DLD1 (cell line): ENCODE data around the gene URB1.
"Not testable (repeated sequence)": the region's sequence is repeated elsewhere in the genome, so short reads cannot be mapped to it uniquely, and the experiment has no call there.

Experiments
- in situ Hi-C: cut with HindIII; loops from 2 replicates; pipeline ENCODE4 v1.10.0; 2017; ENCODE audit warnings: low sequenced_read_pairs

URB1 gene

GRCh38 chr21:32378956-32379355 is 13.9 kb downstream of the URB1 start:
- in situ Hi-C loops, result no loop called here

GRCh38 chr21:32377991-32378390 is 14.8 kb downstream of the URB1 start:
- in situ Hi-C loops, result no loop called here

- in situ Hi-C loops, result no loop called here
Observed at GRCh38 chr21:32377506-32377905, 15.3 kb downstream of the URB1 start.

GRCh38 chr21:32372755-32373154 is 20.1 kb downstream of the URB1 start:
- in situ Hi-C loops, result no loop called here

- in situ Hi-C loops, result no loop called here
Observed at GRCh38 chr21:32371913-32372314, 20.9 kb downstream of the URB1 start.

- in situ Hi-C loops, result no loop called here
Observed at GRCh38 chr21:32370998-32371766, 21.6 kb downstream of the URB1 start.

- in situ Hi-C loops, result not testable (repeated sequence)
Observed at GRCh38 chr21:32368961-32369360, 23.9 kb downstream of the URB1 start.

- in situ Hi-C loops, result no loop called here
Observed at GRCh38 chr21:32368386-32368785, 24.4 kb downstream of the URB1 start.

GRCh38 chr21:32367158-32367557 is 25.7 kb downstream of the URB1 start:
- in situ Hi-C loops, result no loop called here

- in situ Hi-C loops, result no loop called here
Observed at GRCh38 chr21:32366191-32366590, 26.6 kb downstream of the URB1 start.

- in situ Hi-C loops, result no loop called here
Observed at GRCh38 chr21:32364796-32365195, 28.0 kb downstream of the URB1 start.

GRCh38 chr21:32364387-32364786 is 28.4 kb downstream of the URB1 start:
- in situ Hi-C loops, result no loop called here

GRCh38 chr21:32360401-32360975 is 32.3 kb downstream of the URB1 start:
- in situ Hi-C loops, result no loop called here

- in situ Hi-C loops, result no loop called here
Observed at GRCh38 chr21:32359719-32360260, 33.0 kb downstream of the URB1 start.

- in situ Hi-C loops, result no loop called here
Observed at GRCh38 chr21:32356874-32357395, 35.9 kb downstream of the URB1 start.

- in situ Hi-C loops, result no loop called here
Observed at GRCh38 chr21:32353002-32353711, 39.7 kb downstream of the URB1 start.

- in situ Hi-C loops, result no loop called here
Observed at GRCh38 chr21:32352526-32352925, 40.3 kb downstream of the URB1 start.

GRCh38 chr21:32351428-32351827 is 41.4 kb downstream of the URB1 start:
- in situ Hi-C loops, result no loop called here

- in situ Hi-C loops, result no loop called here
Observed at GRCh38 chr21:32350981-32351380, 41.8 kb downstream of the URB1 start.

- in situ Hi-C loops, result no loop called here
Observed at GRCh38 chr21:32350211-32350980, 42.4 kb downstream of the URB1 start.
